Esophagus (tissue), 2 donors: ENCODE measurements around the gene TSTD2. TPM values are rescaled to one million over a fixed set of nuclear protein-coding genes. Genes with fewer than 3 reads are reported as not detected.

ENCODE experiments used
- H3K27ac ChIP-seq, 2 donors: one replicate each; pipeline ENCODE4 v1.5.1; 2013; ENCODE audit warnings: low read depth in 2 of 2, mild to moderate bottlenecking in 2 of 2, inconsistent platforms in 1 of 2, low read length in 1 of 2, moderate library complexity in 1 of 2
- H3K27me3 ChIP-seq, 2 donors: one replicate each; pipeline ENCODE4 v1.6.1; 2013; ENCODE audit warnings: low read length in 2 of 2, control low read depth in 1 of 2, mild to moderate bottlenecking in 1 of 2; ENCODE audit not compliant: insufficient read depth in 2 of 2, control insufficient read depth in 1 of 2
- H3K36me3 ChIP-seq, 2 donors: one replicate each; pipeline ENCODE4 v1.6.1; 2013; ENCODE audit warnings: low read length in 1 of 2; ENCODE audit not compliant: control insufficient read depth in 2 of 2, insufficient read depth in 2 of 2
- H3K4me1 ChIP-seq, 2 donors: one replicate each; pipeline ENCODE4 v1.6.1; 2013; ENCODE audit warnings: low read length in 1 of 2; ENCODE audit not compliant: control insufficient read depth in 2 of 2, insufficient read depth in 2 of 2
- H3K4me3 ChIP-seq, 2 donors: one replicate each; pipeline ENCODE4 v1.5.1; 2013; ENCODE audit warnings: low read length in 2 of 2, mild to moderate bottlenecking in 2 of 2, low read depth in 1 of 2, moderate library complexity in 1 of 2
- H3K9me3 ChIP-seq, 2 donors: one replicate each; pipeline ENCODE4 v1.6.1; 2013; ENCODE audit warnings: mild to moderate bottlenecking in 2 of 2, low read depth in 1 of 2, low read length in 1 of 2, moderate library complexity in 1 of 2; ENCODE audit not compliant: control insufficient read depth in 2 of 2, insufficient read depth in 1 of 2
- WGBS, 2 donors: extraction: QIAGEN DNeasy Blood & Tissue Kit; methylation state at CpG; one replicate each; pipeline ENCODE4 v1.1.7; 2013; 5-methylcytosine and 5-hydroxymethylcytosine counted together
- polyA plus RNA-seq, 2 donors: library from polyadenylated mRNA; stranded (reverse); fragments of 200-250 nt; gene quantifications; one replicate each; pipeline ENCODE4 v1.2.3, GENCODE V29; 2013
- donor health status: healthy with polysubstance abuse.
- donor health status: Bipolar disorder and iron deficiency.

TSTD2 gene
- polyA plus RNA-seq, 2 donors = 7.1 to 7.9 TPM

- WGBS, 2 donors = 82 to 86% methylated on average over 6 of the region's 6 CpGs
- H3K9me3 ChIP-seq = no peaks in the 10 kb centered on the region
- no peaks in the 10 kb centered on the region for H3K27me3 ChIP-seq
- no peak overlapping the region for H3K4me3 ChIP-seq
- H3K36me3 ChIP-seq = no peaks in the 10 kb centered on the region
- peaks cover 2 to 4% of the 10 kb centered on the region in 2 donors for H3K4me1 ChIP-seq
- H3K27ac ChIP-seq = no peak overlapping the region
Measured at GRCh38 chr9:97570899-97571298, 62.3 kb downstream of the TSTD2 start.

GRCh38 chr9:97568461-97569275, 64.5 kb downstream of the TSTD2 start:
- H3K36me3 ChIP-seq = no peaks in the 10 kb centered on the region
- peaks cover 2 to 9% of the 10 kb centered on the region in 2 donors for H3K4me1 ChIP-seq
- no peaks in the 10 kb centered on the region for H3K9me3 ChIP-seq
- 90 to 91% methylated on average over 11 of the region's 11 CpGs for WGBS, 2 donors
- no peaks in the 10 kb centered on the region for H3K27me3 ChIP-seq
- H3K27ac ChIP-seq = no peak overlapping the region
- H3K4me3 ChIP-seq = no peak overlapping the region

GRCh38 chr9:97567894-97568202, 65.3 kb downstream of the TSTD2 start:
- no peaks in the 10 kb centered on the region for H3K27me3 ChIP-seq
- 64 to 65% methylated on average over 4 of the region's 4 CpGs for WGBS, 2 donors
- H3K36me3 ChIP-seq = no peaks in the 10 kb centered on the region
- peaks cover 2 to 12% of the 10 kb centered on the region in 2 donors for H3K4me1 ChIP-seq
- no peak overlapping the region for H3K4me3 ChIP-seq
- H3K9me3 ChIP-seq = no peaks in the 10 kb centered on the region
- H3K27ac ChIP-seq = no peak overlapping the region

GRCh38 chr9:97567182-97567893, 65.8 kb downstream of the TSTD2 start:
- no peak overlapping the region for H3K27ac ChIP-seq
- H3K27me3 ChIP-seq = no peaks in the 10 kb centered on the region
- no peaks in the 10 kb centered on the region for H3K36me3 ChIP-seq
- WGBS, 2 donors = 68 to 74% methylated on average over 9 of the region's 9 CpGs
- no peak overlapping the region for H3K4me3 ChIP-seq
- peaks cover 2 to 12% of the 10 kb centered on the region in 2 donors for H3K4me1 ChIP-seq
- H3K9me3 ChIP-seq = no peaks in the 10 kb centered on the region

GRCh38 chr9:97565262-97565661, 67.9 kb downstream of the TSTD2 start:
- WGBS, 2 donors = 73 to 90% methylated on average over 5 of the region's 5 CpGs
- Histone ChIP-seq H3K36me3 (no peaks in the 10 kb centered on the region), H3K9me3 (no peaks in the 10 kb centered on the region), H3K4me1 (peaks cover 0 to 12% of the 10 kb centered on the region in 2 donors), H3K27me3 (no peaks in the 10 kb centered on the region), H3K27ac (no peak overlapping the region), H3K4me3 (no peak overlapping the region)

GRCh38 chr9:97564291-97565175, 68.6 kb downstream of the TSTD2 start:
- no peak overlapping the region for H3K4me3 ChIP-seq
- no peaks in the 10 kb centered on the region for H3K9me3 ChIP-seq
- H3K27ac ChIP-seq = peak overlapping the region; percentile 38 to 52
- H3K4me1 ChIP-seq = peaks cover 0 to 12% of the 10 kb centered on the region in 2 donors
- 36 to 41% methylated on average over 14 of the region's 14 CpGs for WGBS, 2 donors
- H3K36me3 ChIP-seq = no peaks in the 10 kb centered on the region
- H3K27me3 ChIP-seq = no peaks in the 10 kb centered on the region

GRCh38 chr9:97563458-97564135, 69.6 kb downstream of the TSTD2 start:
- Histone ChIP-seq H3K4me3 (no peak overlapping the region), H3K4me1 (peaks cover 0 to 12% of the 10 kb centered on the region in 2 donors), H3K9me3 (no peaks in the 10 kb centered on the region), H3K27ac (peak overlapping the region; percentile 17 to 52), H3K36me3 (no peaks in the 10 kb centered on the region), H3K27me3 (no peaks in the 10 kb centered on the region)
- 49 to 62% methylated on average over 13 of the region's 13 CpGs for WGBS, 2 donors

GRCh38 chr9:97562542-97562941, 70.6 kb downstream of the TSTD2 start:
- no peak overlapping the region for H3K4me3 ChIP-seq
- no peaks in the 10 kb centered on the region for H3K36me3 ChIP-seq
- H3K27ac ChIP-seq = no peak overlapping the region
- no peaks in the 10 kb centered on the region for H3K9me3 ChIP-seq
- H3K4me1 ChIP-seq = peaks cover 0 to 10% of the 10 kb centered on the region in 2 donors
- no peaks in the 10 kb centered on the region for H3K27me3 ChIP-seq
- WGBS, 2 donors = 88 to 92% methylated on average over 5 of the region's 5 CpGs

- H3K4me3 ChIP-seq = no peak overlapping the region
- no peaks in the 10 kb centered on the region for H3K36me3 ChIP-seq
- no peaks in the 10 kb centered on the region for H3K9me3 ChIP-seq
- 79 to 83% methylated on average over 3 of the region's 3 CpGs for WGBS, 2 donors
- H3K4me1 ChIP-seq = peaks cover 0 to 8% of the 10 kb centered on the region in 2 donors
- no peak overlapping the region for H3K27ac ChIP-seq
- H3K27me3 ChIP-seq = no peaks in the 10 kb centered on the region
Measured at GRCh38 chr9:97561501-97561900, 71.7 kb downstream of the TSTD2 start.
